Measurements from ENCODE around the gene GREM2. TPM values are rescaled to one million over a fixed set of nuclear protein-coding genes. Genes with fewer than 3 reads are reported as not detected.

The GREM2 gene
- total RNA-seq, 1 experiment from 2014 or later, result not detected

DNA sequence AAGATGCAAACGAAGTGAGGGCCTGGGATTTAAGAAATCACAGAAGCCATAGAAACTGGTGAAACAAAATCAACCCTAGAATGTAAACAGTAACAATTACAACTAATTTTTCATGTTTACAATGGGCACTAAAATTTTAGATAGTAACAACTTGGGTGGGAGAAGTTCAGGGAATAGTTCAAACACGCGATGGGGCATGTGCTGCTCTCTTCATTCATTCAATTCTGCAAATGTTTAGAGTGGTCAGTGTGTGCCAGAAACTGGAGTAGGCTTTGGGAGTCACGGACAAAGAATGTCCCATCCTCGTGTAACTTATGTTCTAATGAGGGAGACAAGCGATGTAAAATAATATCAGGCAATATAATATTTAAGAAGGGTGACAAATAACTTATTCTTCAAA, 133.4 kb downstream of the GREM2 start:
- ChIA-PET CTCF (no interaction called here), POLR2A (ENCODE audit: low non-redundant PET) (no interaction called here)
- Histone ChIP-seq H3K9me3 (ENCODE audit: low read depth, low read length, poor library complexity, severe bottlenecking) (no peaks in the 10 kb centered on the region), H3K4me3 (ENCODE audit: low read depth, low read length, poor library complexity, severe bottlenecking) (no peak overlapping the region), H3K4me1 (ENCODE audit: insufficient read depth, low read length, poor library complexity, severe bottlenecking) (no peaks in the 10 kb centered on the region), H3K36me3 (ENCODE audit: insufficient read depth, low read length, poor library complexity, severe bottlenecking) (no peaks in the 10 kb centered on the region), H3K27ac (ENCODE audit: low read depth, low read length, poor library complexity, severe bottlenecking) (no peak overlapping the region), H3K27me3 (replicated peaks; ENCODE audit: insufficient read depth, low read depth, low read length, poor library complexity) (no peaks in the 10 kb centered on the region)
- intact Hi-C loops (cut with micrococcal nuclease; ENCODE audit: unreplicated experiment), result no loop called here
- no peak for DNase-seq (ENCODE audit: low spot score)
- TF ChIP-seq, protein P1, sequence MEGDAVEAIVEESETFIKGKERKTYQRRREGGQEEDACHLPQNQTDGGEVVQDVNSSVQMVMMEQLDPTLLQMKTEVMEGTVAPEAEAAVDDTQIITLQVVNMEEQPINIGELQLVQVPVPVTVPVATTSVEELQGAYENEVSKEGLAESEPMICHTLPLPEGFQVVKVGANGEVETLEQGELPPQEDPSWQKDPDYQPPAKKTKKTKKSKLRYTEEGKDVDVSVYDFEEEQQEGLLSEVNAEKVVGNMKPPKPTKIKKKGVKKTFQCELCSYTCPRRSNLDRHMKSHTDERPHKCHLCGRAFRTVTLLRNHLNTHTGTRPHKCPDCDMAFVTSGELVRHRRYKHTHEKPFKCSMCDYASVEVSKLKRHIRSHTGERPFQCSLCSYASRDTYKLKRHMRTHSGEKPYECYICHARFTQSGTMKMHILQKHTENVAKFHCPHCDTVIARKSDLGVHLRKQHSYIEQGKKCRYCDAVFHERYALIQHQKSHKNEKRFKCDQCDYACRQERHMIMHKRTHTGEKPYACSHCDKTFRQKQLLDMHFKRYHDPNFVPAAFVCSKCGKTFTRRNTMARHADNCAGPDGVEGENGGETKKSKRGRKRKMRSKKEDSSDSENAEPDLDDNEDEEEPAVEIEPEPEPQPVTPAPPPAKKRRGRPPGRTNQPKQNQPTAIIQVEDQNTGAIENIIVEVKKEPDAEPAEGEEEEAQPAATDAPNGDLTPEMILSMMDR (conservative IDR thresholded peaks at IDR 0.05; ENCODE audit: low read depth, low read length), result no peak
- TF ChIP-seq EZH2 (IDR thresholded peaks at IDR 0.05; ENCODE audit: borderline replicate concordance, low read depth, low read length, poor library complexity, severe bottlenecking), result no peak
- BruUV-seq (replicated peaks), result no TSS peak

- no TSS peak for BruUV-seq (replicated peaks)
- Histone ChIP-seq H3K27me3 (replicated peaks; ENCODE audit: insufficient read depth, low read depth, low read length, poor library complexity) (no peaks in the 10 kb centered on the region), H3K4me3 (ENCODE audit: low read depth, low read length, poor library complexity, severe bottlenecking) (no peak overlapping the region), H3K4me1 (ENCODE audit: insufficient read depth, low read length, poor library complexity, severe bottlenecking) (no peaks in the 10 kb centered on the region), H3K36me3 (ENCODE audit: insufficient read depth, low read length, poor library complexity, severe bottlenecking) (no peaks in the 10 kb centered on the region), H3K27ac (ENCODE audit: low read depth, low read length, poor library complexity, severe bottlenecking) (no peak overlapping the region), H3K9me3 (ENCODE audit: low read depth, low read length, poor library complexity, severe bottlenecking) (no peaks in the 10 kb centered on the region)
- DNase-seq (ENCODE audit: low spot score), result no peak
- intact Hi-C loops (cut with micrococcal nuclease; ENCODE audit: unreplicated experiment), result no loop called here
- TF ChIP-seq EZH2 (IDR thresholded peaks at IDR 0.05; ENCODE audit: borderline replicate concordance, low read depth, low read length, poor library complexity, severe bottlenecking), result no peak
- TF ChIP-seq, protein P1 (conservative IDR thresholded peaks at IDR 0.05; ENCODE audit: low read depth, low read length), result no peak
- ChIA-PET CTCF (no interaction called here), POLR2A (ENCODE audit: low non-redundant PET) (no interaction called here)
Measured at GRCh38 chr1:240475832-240476231, 136.1 kb downstream of the GREM2 start.

- BruUV-seq (replicated peaks), result no TSS peak
- TF ChIP-seq, protein P1 (conservative IDR thresholded peaks at IDR 0.05; ENCODE audit: low read depth, low read length), result no peak
- no peak for TF ChIP-seq EZH2 (IDR thresholded peaks at IDR 0.05; ENCODE audit: borderline replicate concordance, low read depth, low read length, poor library complexity, severe bottlenecking)
- H3K9me3 ChIP-seq (ENCODE audit: low read depth, low read length, poor library complexity, severe bottlenecking), result no peaks in the 10 kb centered on the region
- CTCF ChIA-PET, result no interaction called here
- H3K4me1 ChIP-seq (ENCODE audit: insufficient read depth, low read length, poor library complexity, severe bottlenecking), result no peaks in the 10 kb centered on the region
- no peak for DNase-seq (ENCODE audit: low spot score)
- intact Hi-C loops (cut with micrococcal nuclease; ENCODE audit: unreplicated experiment), result no loop called here
- no peak overlapping the region for H3K27ac ChIP-seq (ENCODE audit: low read depth, low read length, poor library complexity, severe bottlenecking)
- no peak overlapping the region for H3K4me3 ChIP-seq (ENCODE audit: low read depth, low read length, poor library complexity, severe bottlenecking)
- POLR2A ChIA-PET (ENCODE audit: low non-redundant PET), result no interaction called here
- no peaks in the 10 kb centered on the region for H3K36me3 ChIP-seq (ENCODE audit: insufficient read depth, low read length, poor library complexity, severe bottlenecking)
- no peaks in the 10 kb centered on the region for H3K27me3 ChIP-seq (replicated peaks; ENCODE audit: insufficient read depth, low read depth, low read length, poor library complexity)
Measured at GRCh38 chr1:240474133-240474614, 137.8 kb downstream of the GREM2 start.
